ENCODE measurements around the gene DGKE. TPM values are rescaled to one million over a fixed set of nuclear protein-coding genes. Genes with fewer than 3 reads are reported as not detected.

DGKE gene
- total RNA-seq, 1 donor from 2014 or later: 2.8 TPM

DNA sequence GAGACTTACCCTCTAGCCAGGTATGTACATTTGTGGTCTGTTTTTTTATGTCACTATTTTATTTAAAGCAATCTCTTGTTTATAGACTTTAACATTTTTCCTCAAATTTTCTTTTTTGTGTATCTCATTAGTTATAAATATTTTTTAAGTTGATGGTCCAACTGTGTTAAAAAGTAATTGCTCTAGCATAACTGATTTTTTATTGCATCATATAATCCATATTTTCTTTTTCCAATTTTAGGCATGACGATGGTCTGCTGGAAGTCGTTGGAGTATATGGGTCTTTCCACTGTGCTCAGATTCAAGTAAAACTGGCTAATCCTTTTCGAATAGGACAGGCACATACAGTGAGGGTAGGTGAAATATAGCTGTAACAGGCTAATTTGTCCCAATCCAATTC lies 27.9 kb downstream of the DGKE start:
- no peaks in the 10 kb centered on the region for H3K36me3 Mint-ChIP-seq (ENCODE audit: unreplicated experiment)
- DNase-seq: no peak
- no peaks in the 10 kb centered on the region for H3K4me1 Mint-ChIP-seq (ENCODE audit: low read depth, unreplicated experiment)
- H3K4me3 Mint-ChIP-seq (ENCODE audit: unreplicated experiment): no peak overlapping the region
- no peak overlapping the region for H3K27ac Mint-ChIP-seq (ENCODE audit: unreplicated experiment)
- H3K9me3 Mint-ChIP-seq (ENCODE audit: unreplicated experiment): no peaks in the 10 kb centered on the region
- TF ChIP-seq CTCF (IDR thresholded peaks at IDR 0.05; ENCODE audit: partially characterized antibody, unreplicated experiment): no peak
- H3K27me3 Mint-ChIP-seq (ENCODE audit: unreplicated experiment): no peaks in the 10 kb centered on the region

GRCh38 chr17:56863974-56864373 lies 30.0 kb downstream of the DGKE start:
- Mint-ChIP-seq H3K9me3 (ENCODE audit: unreplicated experiment) (no peaks in the 10 kb centered on the region), H3K36me3 (ENCODE audit: unreplicated experiment) (no peaks in the 10 kb centered on the region), H3K4me1 (ENCODE audit: low read depth, unreplicated experiment) (no peaks in the 10 kb centered on the region), H3K27me3 (ENCODE audit: unreplicated experiment) (no peaks in the 10 kb centered on the region), H3K27ac (ENCODE audit: unreplicated experiment) (no peak overlapping the region), H3K4me3 (ENCODE audit: unreplicated experiment) (no peak overlapping the region)
- TF ChIP-seq CTCF (IDR thresholded peaks at IDR 0.05; ENCODE audit: partially characterized antibody, unreplicated experiment): no peak
- DNase-seq: no peak

DNA sequence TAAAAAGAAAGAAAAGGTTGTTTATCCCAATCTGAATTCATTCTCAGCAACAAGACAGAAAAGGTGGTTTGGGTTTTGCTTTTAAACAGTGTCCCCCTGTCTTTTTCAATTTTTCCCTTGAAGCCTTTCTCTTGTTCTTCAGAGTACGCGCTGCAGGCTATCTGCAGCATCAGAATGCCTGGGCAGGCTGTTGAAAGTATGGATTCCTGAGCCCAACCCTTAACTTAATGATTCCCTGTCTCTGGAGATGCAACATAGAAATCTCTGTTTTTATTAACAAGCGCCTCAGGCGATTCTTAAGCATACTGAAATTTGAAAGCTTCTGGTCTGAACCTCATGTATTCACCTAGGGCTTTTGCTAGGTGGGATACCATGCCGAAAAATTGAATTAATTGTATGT lies 32.1 kb downstream of the DGKE start:
- Mint-ChIP-seq H3K36me3 (ENCODE audit: unreplicated experiment) (no peaks in the 10 kb centered on the region), H3K27me3 (ENCODE audit: unreplicated experiment) (no peaks in the 10 kb centered on the region), H3K27ac (ENCODE audit: unreplicated experiment) (no peak overlapping the region), H3K9me3 (ENCODE audit: unreplicated experiment) (no peaks in the 10 kb centered on the region), H3K4me1 (ENCODE audit: low read depth, unreplicated experiment) (no peaks in the 10 kb centered on the region), H3K4me3 (ENCODE audit: unreplicated experiment) (no peak overlapping the region)
- DNase-seq: no peak
- TF ChIP-seq CTCF (IDR thresholded peaks at IDR 0.05; ENCODE audit: partially characterized antibody, unreplicated experiment): no peak

GRCh38 chr17:56866496-56866895 lies 32.5 kb downstream of the DGKE start:
- no peak overlapping the region for H3K4me3 Mint-ChIP-seq (ENCODE audit: unreplicated experiment)
- H3K27ac Mint-ChIP-seq (ENCODE audit: unreplicated experiment): no peak overlapping the region
- no peak for DNase-seq
- H3K36me3 Mint-ChIP-seq (ENCODE audit: unreplicated experiment): no peaks in the 10 kb centered on the region
- H3K4me1 Mint-ChIP-seq (ENCODE audit: low read depth, unreplicated experiment): no peaks in the 10 kb centered on the region
- no peaks in the 10 kb centered on the region for H3K27me3 Mint-ChIP-seq (ENCODE audit: unreplicated experiment)
- no peak for TF ChIP-seq CTCF (IDR thresholded peaks at IDR 0.05; ENCODE audit: partially characterized antibody, unreplicated experiment)
- no peaks in the 10 kb centered on the region for H3K9me3 Mint-ChIP-seq (ENCODE audit: unreplicated experiment)

DNA sequence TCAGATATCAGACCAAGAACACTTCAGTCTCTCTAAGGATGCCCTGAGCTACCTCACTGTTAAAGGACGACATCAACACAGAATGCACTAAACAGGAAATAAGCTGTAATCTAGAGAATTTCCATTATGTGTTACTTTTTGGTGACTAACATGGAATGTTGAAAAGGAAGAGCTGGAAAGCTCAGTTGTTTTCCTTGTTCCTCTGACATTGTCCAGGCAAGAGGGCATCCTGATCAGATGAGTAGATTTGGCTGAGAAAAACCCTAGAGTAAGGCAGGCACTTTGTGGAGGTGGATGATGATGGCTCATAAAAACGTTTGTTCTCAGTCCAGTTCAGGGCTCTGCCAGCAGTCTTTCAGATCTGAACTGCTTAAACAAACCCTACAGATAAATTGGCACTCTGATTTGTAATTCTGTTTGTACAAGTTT lies 34.0 kb downstream of the DGKE start:
- Mint-ChIP-seq H3K9me3 (ENCODE audit: unreplicated experiment) (no peaks in the 10 kb centered on the region), H3K4me1 (ENCODE audit: low read depth, unreplicated experiment) (no peaks in the 10 kb centered on the region), H3K4me3 (ENCODE audit: unreplicated experiment) (no peak overlapping the region), H3K36me3 (ENCODE audit: unreplicated experiment) (no peaks in the 10 kb centered on the region), H3K27me3 (ENCODE audit: unreplicated experiment) (no peaks in the 10 kb centered on the region), H3K27ac (ENCODE audit: unreplicated experiment) (no peak overlapping the region)
- no peak for DNase-seq
- no peak for TF ChIP-seq CTCF (IDR thresholded peaks at IDR 0.05; ENCODE audit: partially characterized antibody, unreplicated experiment)
